GM18867 (cell line): ENCODE data around the gene SLAMF1.
"Not testable (repeated sequence)": the region's sequence is repeated elsewhere in the genome, so short reads cannot be mapped to it uniquely, and the experiment has no call there.

ENCODE experiments used
- ATAC-seq: cut with Tn5 transposase; IDR thresholded peaks from one replicate; pipeline ENCODE4 v1.9.1; 2021; ENCODE audit warnings: mild to moderate bottlenecking, moderate library complexity; ENCODE audit not compliant: unreplicated experiment

Gene SLAMF1

GRCh38 chr1:160646711-160647328 lies at the start of gene SLAMF1:
Gene SLAMF1 (minus strand): TSS chr1:160647044. CDS start chr1:160646945, 99 bp downstream.
- ATAC-seq = peak; percentile 45

GRCh38 chr1:160692390-160692789 lies 45.5 kb upstream of the SLAMF1 start:
- not testable (repeated sequence) for ATAC-seq

GRCh38 chr1:160685266-160685665 lies 38.4 kb upstream of the SLAMF1 start:
- no peak for ATAC-seq

- no peak for ATAC-seq
Observed at GRCh38 chr1:160682983-160683865, 36.4 kb upstream of the SLAMF1 start.

GRCh38 chr1:160681891-160682140 lies 35.0 kb upstream of the SLAMF1 start:
- ATAC-seq = no peak

- no peak for ATAC-seq
Observed at GRCh38 chr1:160681066-160681890, 34.4 kb upstream of the SLAMF1 start.

- no peak for ATAC-seq
Observed at GRCh38 chr1:160680399-160680798, 33.6 kb upstream of the SLAMF1 start.

- ATAC-seq = no peak
Observed at GRCh38 chr1:160679893-160680292, 33.0 kb upstream of the SLAMF1 start.

- ATAC-seq = no peak
Observed at GRCh38 chr1:160676869-160677597, 30.2 kb upstream of the SLAMF1 start.

- ATAC-seq = peak; percentile 61
Observed at GRCh38 chr1:160675641-160676410, 29.0 kb upstream of the SLAMF1 start.

GRCh38 chr1:160674415-160674814 lies 27.6 kb upstream of the SLAMF1 start:
- no peak for ATAC-seq

GRCh38 chr1:160672789-160673695 lies 26.2 kb upstream of the SLAMF1 start:
- no peak for ATAC-seq

- ATAC-seq = no peak
Observed at GRCh38 chr1:160671603-160672517, 25.0 kb upstream of the SLAMF1 start.

GRCh38 chr1:160670701-160671100 lies 23.9 kb upstream of the SLAMF1 start:
- ATAC-seq = no peak

GRCh38 chr1:160669802-160670201 lies 23.0 kb upstream of the SLAMF1 start:
- no peak for ATAC-seq

GRCh38 chr1:160669276-160669675 lies 22.4 kb upstream of the SLAMF1 start:
- ATAC-seq = no peak

- no peak for ATAC-seq
Observed at GRCh38 chr1:160667896-160668295, 21.1 kb upstream of the SLAMF1 start.

- ATAC-seq = no peak
Observed at GRCh38 chr1:160666079-160666442, 19.2 kb upstream of the SLAMF1 start.
